Myocyte (in vitro differentiated cells): ENCODE data around the gene OR6Y1. TPM values are rescaled to one million over a fixed set of nuclear protein-coding genes. Genes with fewer than 3 reads are reported as not detected.
A peak's percentile ranks its signal among the peaks of the same experiment; 100 is the strongest.

Experiments
- DNase-seq: peaks from one replicate; pipeline ENCODE4 v3.0.0-alpha.2; 2012; ENCODE audit warnings: low read depth
- polyA plus RNA-seq: library from polyadenylated mRNA; unstranded; fragments of >200 nt; gene quantifications from one replicate; pipeline ENCODE4 v1.2.1, GENCODE V29; 2012; ENCODE audit warnings: missing spikeins
- total RNA-seq: library from RNA; depleted of rRNA; stranded (reverse); fragments of >200 nt; gene quantifications from 2 replicates; pipeline ENCODE4 v1.2.3, GENCODE V29; 2014

Gene OR6Y1, protein sequence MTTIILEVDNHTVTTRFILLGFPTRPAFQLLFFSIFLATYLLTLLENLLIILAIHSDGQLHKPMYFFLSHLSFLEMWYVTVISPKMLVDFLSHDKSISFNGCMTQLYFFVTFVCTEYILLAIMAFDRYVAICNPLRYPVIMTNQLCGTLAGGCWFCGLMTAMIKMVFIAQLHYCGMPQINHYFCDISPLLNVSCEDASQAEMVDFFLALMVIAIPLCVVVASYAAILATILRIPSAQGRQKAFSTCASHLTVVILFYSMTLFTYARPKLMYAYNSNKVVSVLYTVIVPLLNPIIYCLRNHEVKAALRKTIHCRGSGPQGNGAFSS
- total RNA-seq, result not detected in 2 replicates
- not detected for polyA plus RNA-seq

DNA sequence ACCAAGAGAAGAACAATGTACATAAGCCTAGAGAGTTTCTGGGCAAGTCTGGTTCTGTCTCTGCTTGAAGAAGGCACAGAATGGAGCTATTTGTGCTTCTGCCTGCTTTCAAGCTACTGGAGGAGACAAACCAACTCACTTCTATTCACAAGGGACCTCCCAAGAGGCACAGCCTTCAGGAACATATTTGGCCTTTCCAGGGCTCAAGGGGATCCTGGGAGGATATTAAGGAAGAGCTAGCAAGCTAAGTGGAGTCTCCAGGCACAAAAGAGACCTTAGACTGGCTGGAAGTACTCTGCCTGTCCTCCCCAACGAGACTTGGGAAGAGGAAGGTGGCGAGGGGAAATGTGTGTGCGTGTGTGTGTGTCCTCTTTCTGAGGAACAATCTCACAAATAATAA is at the start of gene OR6Y1:
TSS of gene OR6Y1 (minus strand) at position 54 of the 400 bp plus-strand sequence. CDS start 6,300 bp downstream, outside the sequence.
- no peak for DNase-seq

DNA sequence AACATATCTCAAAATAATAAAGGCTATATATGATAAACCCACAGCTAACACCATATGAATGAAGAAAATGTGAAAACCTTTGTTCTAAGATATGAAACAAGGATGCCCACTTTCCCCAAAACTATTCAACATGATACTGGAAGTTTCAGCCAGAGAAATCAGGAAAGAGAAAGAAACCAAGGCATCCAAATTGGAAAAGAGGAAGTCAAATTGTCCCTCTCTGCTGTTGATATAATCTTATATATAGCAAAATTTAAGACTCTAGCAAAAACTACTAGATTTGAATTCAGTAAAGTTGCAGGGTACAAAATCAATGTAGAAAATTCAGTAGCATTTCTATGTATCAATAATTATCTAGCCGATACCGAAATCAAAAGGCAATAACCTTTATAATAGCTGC is 46.5 kb upstream of the OR6Y1 start:
- DNase-seq, result no peak

DNA sequence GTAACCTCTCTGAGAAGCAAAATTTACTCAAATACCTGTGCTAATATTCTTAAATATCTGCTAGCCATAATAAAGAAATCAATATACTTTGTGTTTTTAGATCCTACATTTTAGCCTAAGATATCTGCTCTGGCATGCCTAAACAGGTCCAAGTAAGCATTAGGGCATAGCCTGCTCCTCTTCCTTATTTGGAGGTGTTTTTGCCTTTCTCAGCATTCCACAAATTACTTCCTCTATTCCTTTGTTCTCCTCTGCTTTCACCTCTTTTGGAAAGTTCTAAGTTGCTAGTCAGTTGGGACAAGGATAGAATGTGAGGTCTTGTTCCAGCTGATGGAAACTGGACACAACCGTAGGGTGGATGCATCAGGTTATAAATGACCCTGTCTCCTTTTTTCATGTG is 32.7 kb upstream of the OR6Y1 start:
- no peak for DNase-seq

DNA sequence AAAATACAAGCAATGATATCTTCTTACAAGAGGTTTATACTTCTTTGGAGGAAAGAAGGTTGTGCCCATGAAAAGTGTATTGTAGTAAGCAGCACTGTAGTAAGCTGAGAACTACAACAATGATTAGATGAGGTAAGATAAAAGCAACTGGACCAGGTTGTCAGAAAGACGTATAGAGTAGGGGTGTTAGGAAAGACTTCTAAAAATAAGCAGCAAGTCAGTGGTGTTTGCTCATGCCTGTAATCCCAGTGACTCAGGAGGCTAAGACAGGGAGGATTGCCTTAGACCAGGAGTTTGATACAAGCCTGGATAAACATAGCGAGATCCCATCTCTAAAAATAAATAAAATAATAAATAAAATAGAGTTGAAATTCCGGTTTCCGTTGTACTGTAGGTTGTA is 29.8 kb upstream of the OR6Y1 start:
- DNase-seq, result no peak

DNA sequence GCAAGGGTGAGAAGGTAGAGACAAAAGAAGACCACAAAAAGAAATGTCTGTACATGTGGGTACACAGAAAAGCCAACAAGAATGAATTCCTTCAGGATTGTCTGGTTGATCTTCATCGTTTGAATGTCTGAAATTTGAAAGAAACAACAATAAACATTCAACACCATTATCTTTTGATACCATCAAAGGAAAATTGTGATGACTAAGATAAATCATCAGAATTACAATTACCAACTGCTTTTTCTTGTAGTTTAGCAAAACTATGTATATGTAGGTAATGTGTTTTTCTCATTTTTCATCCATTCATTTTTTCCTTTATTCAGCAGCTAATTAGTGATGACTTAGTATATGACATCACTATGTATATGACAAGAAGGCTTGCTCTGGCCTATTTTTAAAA is 25.5 kb upstream of the OR6Y1 start, which contains the start of gene OR10X1:
TSS of gene OR10X1 (minus strand) at position 167 of the 400 bp plus-strand sequence. CDS start at position 167, 0 bp downstream.
- DNase-seq, result no peak

DNA sequence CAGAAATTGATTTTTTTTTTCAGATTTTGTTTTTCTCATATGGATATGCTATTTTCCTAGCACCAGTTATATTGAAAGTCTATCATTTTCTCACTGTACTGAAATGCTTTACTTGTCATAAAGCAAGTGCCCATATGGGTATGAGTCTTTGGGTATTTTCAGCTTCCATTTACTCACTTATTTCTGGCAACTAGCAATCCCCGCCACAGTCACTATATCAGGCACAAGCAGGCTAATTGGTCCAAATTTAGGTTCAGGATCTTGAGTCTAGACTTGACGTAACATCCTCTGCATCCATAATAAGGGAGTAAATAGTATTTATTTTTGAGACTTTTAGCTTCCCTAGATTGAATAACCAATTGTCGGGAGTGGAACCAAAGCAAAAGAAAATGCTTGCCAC is 23.4 kb upstream of the OR6Y1 start:
- DNase-seq, result no peak

DNA sequence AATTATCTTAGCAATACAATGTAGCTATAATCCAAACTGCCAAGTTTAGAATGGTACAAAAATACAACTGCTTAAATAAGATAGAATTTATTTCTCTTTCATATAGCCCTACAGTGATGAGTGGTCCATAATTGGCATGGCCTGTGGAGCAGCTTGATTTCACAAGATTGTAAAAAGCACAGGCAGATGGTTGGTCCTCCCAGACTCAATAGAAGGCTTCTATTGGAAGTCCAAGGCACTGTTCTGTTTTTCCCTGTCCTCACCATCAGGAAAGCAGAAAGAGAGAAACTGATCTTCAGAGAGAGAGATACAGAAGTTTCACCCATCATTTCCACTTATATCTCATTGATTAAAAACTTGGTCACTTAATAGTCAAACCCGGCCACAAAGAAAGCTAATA is 18.0 kb upstream of the OR6Y1 start:
- no peak for DNase-seq

DNA sequence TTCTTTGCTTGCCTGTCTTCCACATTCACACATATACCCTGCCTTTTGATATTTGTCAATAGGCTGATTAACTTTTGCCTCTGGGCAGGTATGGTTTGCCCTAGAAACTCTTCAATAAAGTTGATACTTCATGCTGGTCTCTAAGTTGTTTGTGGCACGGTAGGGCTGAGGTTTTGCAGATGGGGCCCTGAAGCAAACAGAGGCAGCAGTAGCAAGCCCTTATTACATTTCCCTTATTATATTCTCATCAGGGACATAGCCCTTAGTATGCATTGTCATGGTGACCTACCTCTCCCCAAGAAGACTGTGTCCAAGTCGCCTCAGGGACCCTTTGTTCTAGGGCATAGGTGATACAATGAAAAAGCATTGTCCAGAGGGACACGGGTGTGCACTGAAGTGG is 16.3 kb upstream of the OR6Y1 start, which contains the start of gene OR6P1:
TSS of gene OR6P1 (minus strand) at position 101 of the 400 bp plus-strand sequence. CDS start 6,976 bp downstream, outside the sequence.
- no peak for DNase-seq

DNA sequence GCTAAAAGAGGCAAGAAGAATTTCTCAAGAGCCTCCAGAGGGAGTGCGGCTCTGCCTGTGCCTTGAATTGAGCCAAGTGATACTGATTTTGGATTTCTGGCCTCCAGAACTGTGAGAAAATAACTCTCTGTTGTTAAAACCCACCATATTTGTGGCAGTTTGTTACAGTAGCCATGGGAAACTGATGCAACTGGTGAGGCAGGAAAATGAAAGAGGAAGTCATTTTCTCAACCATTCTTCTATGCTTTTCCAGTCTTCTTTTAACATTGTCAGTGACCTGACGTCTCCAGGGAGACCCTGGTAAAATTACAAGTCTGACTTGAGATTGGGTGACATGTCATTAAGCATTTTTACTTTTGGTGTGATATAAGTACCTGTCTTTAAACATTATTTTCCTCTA is 10.4 kb upstream of the OR6Y1 start:
- DNase-seq, result no peak

DNA sequence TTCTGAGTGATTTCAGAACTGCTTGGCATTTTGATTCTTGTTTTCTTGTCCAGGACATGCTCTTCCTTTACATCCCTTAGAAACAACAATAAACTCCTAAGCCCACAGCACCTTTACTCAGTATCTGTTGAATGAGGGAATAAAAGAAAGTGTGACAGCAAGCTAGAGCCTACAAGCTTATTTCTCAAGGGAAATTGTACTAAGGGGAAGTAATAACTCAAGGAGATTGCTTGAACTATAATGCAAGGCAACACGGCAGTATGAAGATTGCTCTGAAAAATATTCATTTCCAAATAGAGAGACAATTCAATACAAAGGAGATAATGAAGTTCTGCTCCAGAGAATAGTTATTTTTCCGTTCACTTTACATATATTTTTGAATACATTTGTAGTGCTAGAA is 9.6 kb upstream of the OR6Y1 start:
- no peak for DNase-seq

DNA sequence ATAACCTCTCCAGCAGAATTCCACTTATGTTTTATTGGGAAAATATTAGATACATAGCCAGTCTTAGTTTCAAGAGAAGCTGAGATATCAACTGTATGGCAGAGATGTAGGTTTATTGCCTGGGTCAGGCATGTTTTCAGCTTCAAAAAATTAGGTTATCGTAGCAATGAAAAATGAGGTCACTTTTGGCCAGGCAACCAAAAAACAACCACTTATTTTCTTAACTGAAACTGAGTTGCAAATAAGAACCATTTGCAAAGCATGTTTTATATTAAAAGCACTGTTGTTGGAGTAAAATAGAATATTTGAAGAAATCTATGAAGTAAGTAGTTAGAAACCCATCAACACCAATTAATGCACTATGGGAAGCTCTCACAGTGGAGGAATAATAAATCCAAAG is 5.5 kb upstream of the OR6Y1 start:
- no peak for DNase-seq

DNA sequence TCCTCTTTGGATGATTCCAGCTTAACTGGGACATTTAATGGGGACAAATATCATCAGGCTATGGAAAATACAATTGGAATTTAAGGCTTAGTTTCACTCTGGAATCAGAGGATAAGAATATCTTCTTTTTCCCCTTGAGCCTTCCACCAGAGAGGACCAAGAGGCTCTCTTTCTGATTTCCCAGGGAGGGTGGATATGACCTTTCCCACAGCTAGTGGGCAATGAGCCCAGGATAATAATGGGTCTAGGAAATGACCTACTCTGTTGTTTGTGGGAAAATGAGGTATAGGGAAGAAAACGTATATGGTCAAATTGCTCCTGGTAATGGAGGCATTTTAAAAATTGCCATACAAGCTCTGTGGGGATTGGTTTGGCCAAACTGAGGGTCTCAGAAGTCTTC is 1.9 kb downstream of the OR6Y1 start:
- no peak for DNase-seq

DNA sequence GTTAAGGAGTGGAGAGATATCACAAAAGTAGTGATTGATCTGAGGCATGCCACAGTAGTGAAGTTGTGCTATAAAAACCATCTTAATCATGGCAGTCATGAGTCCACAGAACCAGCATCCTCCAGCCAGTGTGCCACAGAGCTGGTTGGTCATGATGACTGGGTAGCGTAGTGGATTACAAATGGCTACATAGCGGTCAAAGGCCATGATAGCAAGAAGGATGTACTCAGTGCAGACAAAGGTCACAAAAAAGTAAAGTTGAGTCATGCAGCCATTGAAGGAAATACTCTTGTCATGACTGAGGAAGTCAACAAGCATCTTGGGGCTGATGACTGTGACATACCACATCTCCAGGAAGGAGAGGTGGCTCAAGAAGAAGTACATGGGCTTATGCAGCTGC is 6.7 kb downstream of the OR6Y1 start:
- DNase-seq, result no peak

DNA sequence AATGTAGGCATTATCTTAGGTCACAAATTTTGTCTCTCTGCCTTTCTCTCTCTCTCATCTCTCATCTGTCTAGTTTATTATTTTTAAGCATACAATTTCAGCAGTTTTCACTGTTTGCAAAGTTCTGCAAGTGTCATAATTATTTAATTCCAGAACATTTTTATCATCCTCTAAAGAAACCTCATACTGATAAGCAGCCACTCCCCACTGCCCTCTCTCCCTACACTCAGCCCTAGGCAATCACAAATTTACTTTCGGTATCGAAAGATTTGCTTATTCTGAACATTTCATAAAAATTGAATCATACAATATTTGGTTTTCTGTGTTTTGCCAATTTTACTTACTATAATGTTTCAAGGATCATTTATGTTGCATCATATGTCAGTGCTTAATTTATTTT is 16.6 kb downstream of the OR6Y1 start:
- no peak for DNase-seq

DNA sequence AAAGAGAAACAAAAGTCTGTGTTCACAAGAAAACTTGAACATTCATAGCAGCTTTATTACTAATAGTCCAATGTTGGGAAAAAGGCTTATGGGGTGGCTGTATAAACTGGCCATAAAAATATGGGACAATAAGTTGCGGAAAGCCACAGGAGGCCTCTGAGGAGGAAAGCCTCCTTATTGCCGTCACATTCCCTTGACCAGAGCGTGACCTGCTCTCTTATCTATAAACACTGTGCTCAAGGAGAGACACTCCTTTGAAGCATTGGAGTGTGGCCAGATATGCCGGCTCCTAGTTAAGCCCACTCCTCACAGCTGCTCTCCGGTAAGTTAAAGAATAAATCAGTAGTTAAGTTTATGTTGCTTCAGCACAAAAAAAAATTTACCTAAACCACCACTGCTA is 19.7 kb downstream of the OR6Y1 start:
- no peak for DNase-seq

DNA sequence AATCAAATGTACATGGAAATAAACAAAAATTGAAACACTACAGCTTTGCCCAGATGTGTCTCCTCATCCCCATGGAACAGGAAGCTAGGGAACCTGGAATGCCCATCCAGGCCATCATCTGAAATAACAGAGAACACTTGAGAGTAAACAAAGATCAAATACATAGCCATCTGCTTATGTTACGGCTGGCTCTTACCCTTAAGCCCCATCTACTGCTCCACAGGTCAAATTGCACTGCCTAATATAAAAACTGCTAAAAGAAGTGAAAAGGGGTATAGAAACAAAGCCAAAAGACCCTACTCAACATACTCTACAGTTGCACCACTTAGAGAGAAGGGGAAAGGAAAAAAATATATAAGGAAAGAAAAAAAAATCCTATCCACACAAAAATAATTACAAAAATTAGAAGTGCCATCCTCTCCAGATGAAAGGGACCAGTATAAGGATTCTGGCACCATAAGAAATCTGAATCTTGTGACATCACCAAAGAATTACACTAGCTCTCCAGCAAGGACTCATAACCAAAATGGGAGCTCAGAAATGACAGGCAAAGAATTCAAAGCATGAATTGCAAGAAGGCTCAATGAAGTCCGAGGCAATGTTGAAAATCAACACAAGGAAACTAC is 26.9 kb downstream of the OR6Y1 start:
- peak; percentile 8 for DNase-seq

DNA sequence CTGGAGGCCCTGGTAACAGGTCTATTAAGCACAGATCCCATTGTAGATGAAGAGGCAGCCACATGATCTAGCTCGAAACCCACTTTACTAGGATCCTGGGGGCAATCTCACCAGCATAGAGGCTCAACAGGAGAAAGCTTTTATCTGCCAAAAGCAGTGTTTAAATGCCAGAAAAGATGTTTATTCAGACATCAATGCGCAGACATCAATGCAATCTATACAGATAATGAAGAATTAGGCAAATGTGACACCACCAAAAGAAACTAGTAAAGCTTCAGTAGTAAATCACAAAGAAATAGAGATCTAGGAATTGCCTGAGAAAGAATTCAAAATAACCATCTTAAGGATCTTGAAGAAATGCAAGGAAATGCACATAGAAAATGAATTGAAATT is 32.5 kb downstream of the OR6Y1 start:
- no peak for DNase-seq

DNA sequence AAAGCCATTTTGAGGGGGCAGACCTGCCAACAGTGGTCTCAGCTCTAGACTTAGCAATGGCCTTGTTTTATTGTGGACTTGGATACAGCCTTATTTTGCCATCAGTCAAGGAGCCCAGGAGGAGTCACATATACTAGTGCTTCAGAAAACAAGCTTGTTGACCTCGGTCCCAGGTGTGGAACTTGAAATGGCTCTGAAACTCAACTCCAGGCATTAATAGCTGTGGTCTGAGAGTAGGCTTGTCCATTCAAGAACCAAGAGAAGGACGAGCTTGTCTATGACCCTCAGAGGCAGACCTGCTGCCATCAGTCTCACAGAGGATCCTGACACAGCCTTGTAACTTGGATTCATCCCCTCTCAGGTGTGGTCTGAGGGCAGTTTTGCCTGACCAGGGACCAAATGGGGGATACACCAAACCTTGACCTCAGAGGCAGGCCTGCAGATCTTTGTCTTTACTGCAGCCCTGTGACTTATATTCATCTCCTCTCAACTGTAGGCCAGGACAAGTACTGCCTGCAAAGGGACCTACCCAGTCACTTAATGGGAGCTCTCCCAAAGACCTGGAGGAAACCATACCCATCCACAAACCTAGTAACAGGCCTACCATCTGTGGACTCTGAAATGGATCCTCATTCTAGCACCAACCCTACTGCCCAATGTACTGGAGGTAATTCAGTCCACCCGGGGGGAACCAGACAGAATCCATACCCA is 33.1 kb downstream of the OR6Y1 start:
- DNase-seq, result no peak

DNA sequence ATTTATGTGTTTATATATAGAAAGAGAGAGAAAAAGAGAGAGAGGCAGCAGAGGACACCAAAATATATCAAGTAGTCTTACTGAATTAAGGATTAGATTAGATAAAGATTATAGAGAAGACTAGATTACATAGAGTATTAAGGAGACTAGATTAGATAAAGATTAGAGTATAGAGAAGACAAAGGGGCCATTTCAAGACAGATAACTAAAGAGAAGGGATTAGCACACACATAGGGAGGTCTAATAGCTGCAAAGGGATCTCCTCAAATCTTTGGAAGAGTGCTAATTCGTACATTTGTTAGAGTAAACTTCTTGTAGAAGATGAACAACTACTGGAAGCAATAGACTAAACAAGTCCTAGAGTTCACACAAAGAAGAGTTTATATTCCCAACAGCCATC is 34.2 kb downstream of the OR6Y1 start:
- no peak for DNase-seq

DNA sequence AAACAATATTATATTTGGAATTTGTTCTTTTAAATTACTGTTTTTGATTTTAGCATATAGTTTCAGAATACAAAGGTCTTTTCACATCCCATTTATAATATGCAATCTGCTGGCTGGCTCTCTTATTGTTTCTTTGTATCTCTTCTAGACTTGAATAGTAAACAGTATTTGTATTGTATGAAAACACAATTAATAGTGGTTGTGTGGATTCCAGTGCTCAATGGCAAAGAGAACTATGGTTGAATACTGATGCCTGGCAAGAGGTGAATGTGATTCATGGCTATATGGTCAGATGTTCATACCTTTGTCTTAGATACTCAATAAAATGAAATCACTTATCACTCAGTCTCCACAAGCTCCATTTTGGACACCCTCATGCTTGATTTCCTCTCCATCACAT is 37.2 kb downstream of the OR6Y1 start:
- no peak for DNase-seq

DNA sequence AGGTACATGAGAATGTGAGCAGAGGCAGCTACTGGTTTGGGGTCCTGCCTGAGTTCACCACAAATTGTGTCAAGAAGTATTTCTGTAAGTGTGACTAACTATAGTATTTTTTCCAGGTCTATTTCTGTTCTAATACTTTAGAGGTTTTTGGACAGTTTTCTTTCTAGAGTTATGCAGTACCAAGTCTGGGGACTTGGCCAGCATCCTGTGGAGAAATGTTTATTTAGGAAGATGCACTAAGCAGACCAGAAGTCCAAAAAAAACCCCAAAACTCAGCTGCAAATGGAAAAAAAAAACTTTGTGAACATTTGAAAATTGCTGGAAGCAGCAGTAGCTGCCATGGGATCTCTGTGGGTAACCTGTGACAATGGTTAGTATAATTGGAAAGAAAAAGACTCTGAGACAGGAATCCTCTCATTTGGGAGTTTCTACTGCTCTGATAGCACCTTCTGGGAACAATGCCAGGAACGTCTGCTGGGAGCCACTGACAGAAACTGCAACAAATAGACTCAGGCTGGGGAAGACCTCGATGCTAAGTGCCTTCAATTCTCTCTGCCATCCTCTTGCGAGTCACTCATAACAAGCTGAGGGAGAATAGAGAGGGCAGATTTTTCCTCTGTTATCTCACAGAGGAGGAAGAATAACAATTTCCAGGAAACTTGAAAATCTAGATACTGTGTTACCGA is 44.6 kb downstream of the OR6Y1 start:
- no peak for DNase-seq

DNA sequence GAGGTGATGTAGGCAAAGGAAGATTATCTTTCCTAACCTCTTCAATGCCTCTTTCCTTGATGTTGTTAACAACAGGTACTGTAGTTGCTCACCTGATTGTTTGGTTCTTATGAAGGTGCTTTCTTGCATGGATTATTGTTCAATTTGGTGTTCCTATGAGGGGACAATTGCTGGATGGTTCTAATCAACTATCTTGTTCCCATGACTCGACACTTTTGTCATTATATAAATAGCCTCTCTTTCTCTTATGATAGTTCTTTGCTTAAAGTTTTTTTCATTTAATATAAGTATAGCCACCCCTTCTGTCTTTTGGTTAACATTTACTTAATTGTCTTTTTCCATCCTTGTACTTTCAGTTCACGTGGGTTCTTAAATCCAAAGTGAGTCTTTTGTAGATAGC is 46.7 kb downstream of the OR6Y1 start:
- DNase-seq, result no peak
